GM23338 (cell line): Measurements from ENCODE around the gene ROBO1. TPM values are rescaled to one million over a fixed set of nuclear protein-coding genes. Genes with fewer than 3 reads are reported as not detected.

Experiments
- ATAC-seq: fragments of 200-7000 bp; cut with Tn5 transposase; 3 replicates; pipeline ENCODE4 v1.9.1; 2020
- DNase-seq: peaks from one replicate; pipeline ENCODE4 v3.0.0-alpha.2; 2015; ENCODE audit warnings: low spot score
- H2AFZ ChIP-seq: fragments of 200-600 bp; sonication (generic); 2 replicates; pipeline ENCODE4 v1.8.0; 2016; ENCODE audit warnings: antibody characterized with exemption, mild to moderate bottlenecking, moderate library complexity
- H3F3A ChIP-seq: fragments of 200-600 bp; sonication (generic); replicated peaks from 2 replicates; pipeline ENCODE4 v1.8.0; 2017; ENCODE audit warnings: antibody characterized with exemption, mixed run types, low read depth
- H3K27ac ChIP-seq: fragments of 200-600 bp; sonication (generic); 2 replicates; pipeline ENCODE4 v1.6.1; 2016; ENCODE audit warnings: low read depth
- H3K27me3 ChIP-seq: fragments of 200-600 bp; sonication (generic); 2 replicates; pipeline ENCODE4 v1.8.0; 2016; ENCODE audit warnings: mild to moderate bottlenecking, mixed run types, moderate library complexity; ENCODE audit not compliant: insufficient read depth
- H3K36me3 ChIP-seq: fragments of 200-600 bp; sonication (generic); 2 replicates; pipeline ENCODE4 v1.8.0; 2016; ENCODE audit warnings: mild to moderate bottlenecking; ENCODE audit not compliant: insufficient read depth
- H3K4me1 ChIP-seq: fragments of 200-600 bp; sonication (generic); 2 replicates; pipeline ENCODE4 v1.8.0; 2016; ENCODE audit warnings: mild to moderate bottlenecking, moderate library complexity; ENCODE audit not compliant: insufficient read depth
- H3K4me2 ChIP-seq: fragments of 200-600 bp; sonication (generic); 2 replicates; pipeline ENCODE4 v1.7.1; 2017; ENCODE audit warnings: mixed run types
- H3K4me3 ChIP-seq: fragments of 200-600 bp; sonication (generic); 2 replicates; pipeline ENCODE4 v1.6.1; 2016; ENCODE audit warnings: mixed run types
- H3K79me2 ChIP-seq: fragments of 200-600 bp; sonication (generic); replicated peaks from 2 replicates; pipeline ENCODE4 v1.8.0; 2017; ENCODE audit warnings: mild to moderate bottlenecking; ENCODE audit not compliant: insufficient read depth
- H3K9me2 ChIP-seq: fragments of 200-600 bp; sonication (generic); 2 replicates; pipeline ENCODE4 v1.8.0; 2017; ENCODE audit not compliant: insufficient read depth
- H4K20me1 ChIP-seq: fragments of 200-600 bp; sonication (generic); replicated peaks from 2 replicates; pipeline ENCODE4 v1.8.0; 2017; ENCODE audit warnings: mild to moderate bottlenecking; ENCODE audit not compliant: insufficient read depth
- H3K27ac Mint-ChIP-seq: 2 replicates; pipeline ENCODE4 v1.8.0; 2020; ENCODE audit warnings: inconsistent platforms, mild to moderate bottlenecking, moderate library complexity, mixed read lengths
- H3K27me3 Mint-ChIP-seq: 3 replicates; pipeline ENCODE4 v1.8.0; 2022; ENCODE audit warnings: low read depth, mild to moderate bottlenecking, moderate library complexity, mixed read lengths, inconsistent platforms; ENCODE audit not compliant: insufficient read depth, poor library complexity
- H3K36me3 Mint-ChIP-seq: 3 replicates; pipeline ENCODE4 v1.8.0; 2021; ENCODE audit warnings: low read depth, mild to moderate bottlenecking, inconsistent platforms, moderate library complexity, mixed read lengths
- H3K4me1 Mint-ChIP-seq: 3 replicates; pipeline ENCODE4 v1.8.0; 2020; ENCODE audit warnings: mild to moderate bottlenecking, inconsistent platforms, mixed read lengths
- H3K4me3 Mint-ChIP-seq: 3 replicates; pipeline ENCODE4 v1.8.0; 2021; ENCODE audit warnings: moderate library complexity, mild to moderate bottlenecking, inconsistent platforms, mixed read lengths
- H3K9me3 Mint-ChIP-seq: 3 replicates; pipeline ENCODE4 v1.8.0; 2020; ENCODE audit warnings: moderate library complexity, mild to moderate bottlenecking, inconsistent platforms, mixed read lengths
- CREB1 ChIP-seq: fragments of 250-450 bp; sonication (Bioruptor Pico); IDR thresholded peaks from 2 replicates; pipeline ENCODE4 v1.5.0; 2020; ENCODE audit warnings: low read depth, mild to moderate bottlenecking, moderate library complexity
- CTCF ChIP-seq, 2 experiments: fragments of 200-600 bp in 1 of 2; sonication (generic) in 1 of 2; conservative IDR thresholded peaks; 2 replicates each; pipeline versions ENCODE4 v1.5.1 to v1.6.1; 2016 to 2017; ENCODE audit warnings: antibody characterized with exemption in 2 of 2, low read depth in 2 of 2, mild to moderate bottlenecking in 2 of 2, moderate library complexity in 1 of 2
- EZH2 ChIP-seq: fragments of 200-600 bp; sonication (generic); IDR thresholded peaks from one replicate; pipeline ENCODE4 v1.8.0; 2017; ENCODE audit warnings: antibody characterized with exemption, mild to moderate bottlenecking, low read depth; ENCODE audit not compliant: unreplicated experiment
- EZH2phosphoT487 ChIP-seq: fragments of 200-600 bp; sonication (generic); IDR thresholded peaks from one replicate; pipeline ENCODE4 v1.8.1; 2018; ENCODE audit warnings: antibody characterized with exemption; ENCODE audit not compliant: unreplicated experiment
- JUNB ChIP-seq: IDR thresholded peaks from one replicate; pipeline ENCODE4 v1.6.1; 2016; ENCODE audit warnings: antibody characterized with exemption; ENCODE audit not compliant: unreplicated experiment
- NANOG ChIP-seq: IDR thresholded peaks from 2 replicates; pipeline ENCODE4 v1.6.1; 2016; ENCODE audit warnings: antibody characterized with exemption, borderline replicate concordance
- POLR2AphosphoS5 ChIP-seq: IDR thresholded peaks from 2 replicates; pipeline ENCODE4 v1.6.1; 2016; ENCODE audit warnings: antibody characterized with exemption, low read depth
- REST ChIP-seq: IDR thresholded peaks from one replicate; pipeline ENCODE4 v1.6.1; 2018; ENCODE audit warnings: antibody characterized with exemption; ENCODE audit not compliant: unreplicated experiment
- ZNF331 ChIP-seq: fragments of 250-450 bp; sonication (Bioruptor Pico); IDR thresholded peaks from 2 replicates; pipeline ENCODE4 v1.5.0; 2020; ENCODE audit warnings: low read depth, mild to moderate bottlenecking, moderate library complexity
- polyA plus RNA-seq: library from polyadenylated mRNA; unstranded; fragments of >200 nt; fragmentation: Nextera tagmentation; extraction: Ambion mirVana; gene quantifications from 2 replicates; pipeline ENCODE4 v1.2.1, GENCODE V29; 2016
- total RNA-seq: library from RNA; depleted of rRNA; stranded (reverse); fragments of >200 nt; shearing (Covaris generic); gene quantifications from 2 replicates; pipeline ENCODE4 v1.2.3, GENCODE V29; 2014

ROBO1 gene
- total and polyA plus RNA-seq, 2 experiments from 2014 or later: 19.2 to 78.3 TPM

GRCh38 chr3:78979028-78979427 is 788.8 kb downstream of the ROBO1 start:
- no peaks in the 10 kb centered on the region for H3F3A ChIP-seq

More at GRCh38 chr3:78979028-78979427, 788.8 kb downstream of the ROBO1 start:
- Histone ChIP-seq H3K36me3 (no peaks in the 10 kb centered on the region), H3K4me3 (no peak overlapping the region), H3K4me2 (peak overlapping the region; percentile 43), H4K20me1 (no peaks in the 10 kb centered on the region), H3K9me2 (no peaks in the 10 kb centered on the region), H3K27ac (no peak overlapping the region), H3K27me3 (no peaks in the 10 kb centered on the region), H2AFZ (no peak overlapping the region), H3K79me2 (peaks cover 75% of the 10 kb centered on the region), H3K4me1 (peaks cover 59% of the 10 kb centered on the region)
- no peak for TF ChIP-seq NANOG
- TF ChIP-seq EZH2: no peak
- TF ChIP-seq CREB1 (CRISPR knock-in tag): no peak
- no peak for TF ChIP-seq POLR2AphosphoS5
- no peak for TF ChIP-seq REST
- TF ChIP-seq EZH2phosphoT487: no peak
- TF ChIP-seq JUNB: no peak
- no peak for TF ChIP-seq ZNF331 (CRISPR knock-in tag)
- no peak for TF ChIP-seq CTCF (conservative IDR thresholded peaks at IDR 0.05; ENCODE audit: low read depth in 2 of 2)
- DNase-seq (no peak), ATAC-seq (peak; percentile 44)
- H3K27ac Mint-ChIP-seq: peak overlapping the region; percentile 77; the same call in 1 of the 2 replicates
- no peaks in the 10 kb centered on the region; the same call in 2 of the 3 replicates for H3K9me3 Mint-ChIP-seq
- no peak overlapping the region for H3K4me3 Mint-ChIP-seq
- peaks cover 5% of the 10 kb centered on the region for H3K27me3 Mint-ChIP-seq
- H3K36me3 Mint-ChIP-seq: peaks cover 10% of the 10 kb centered on the region
- H3K4me1 Mint-ChIP-seq: peaks cover 74% of the 10 kb centered on the region
